ENCODE measurements around the gene UNC93A.

The UNC93A gene

GRCh38 chr6:167293088-167293589 lies 2.0 kb downstream of the UNC93A start:
- no peak for DNase-seq

GRCh38 chr6:167293590-167294091 lies 2.5 kb downstream of the UNC93A start:
- DNase-seq, result no peak

DNA sequence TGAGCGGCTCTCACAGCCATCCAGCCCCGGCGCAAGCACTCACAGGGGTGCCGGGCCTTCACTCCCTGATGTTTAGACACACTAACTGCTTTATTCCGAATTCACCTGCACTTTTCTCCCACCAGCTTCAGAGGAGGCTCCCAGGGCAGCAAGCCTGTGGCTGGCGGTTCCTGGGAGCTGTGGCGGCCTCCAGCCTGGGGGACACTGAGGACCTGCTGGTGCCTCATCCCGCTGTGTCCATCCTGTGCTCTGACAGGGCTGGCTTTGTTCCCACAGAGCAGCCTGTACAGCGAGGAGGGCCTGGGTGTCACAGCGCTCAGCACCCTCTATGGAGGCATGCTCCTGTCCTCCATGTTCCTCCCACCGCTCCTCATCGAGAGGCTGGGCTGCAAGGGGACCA lies 3.1 kb downstream of the UNC93A start:
- DNase-seq, result no peak

- DNase-seq, result no peak
Observed at GRCh38 chr6:167294651-167295494, 3.8 kb downstream of the UNC93A start.

- DNase-seq, result no peak
Observed at GRCh38 chr6:167295495-167296292, 4.6 kb downstream of the UNC93A start.

DNA sequence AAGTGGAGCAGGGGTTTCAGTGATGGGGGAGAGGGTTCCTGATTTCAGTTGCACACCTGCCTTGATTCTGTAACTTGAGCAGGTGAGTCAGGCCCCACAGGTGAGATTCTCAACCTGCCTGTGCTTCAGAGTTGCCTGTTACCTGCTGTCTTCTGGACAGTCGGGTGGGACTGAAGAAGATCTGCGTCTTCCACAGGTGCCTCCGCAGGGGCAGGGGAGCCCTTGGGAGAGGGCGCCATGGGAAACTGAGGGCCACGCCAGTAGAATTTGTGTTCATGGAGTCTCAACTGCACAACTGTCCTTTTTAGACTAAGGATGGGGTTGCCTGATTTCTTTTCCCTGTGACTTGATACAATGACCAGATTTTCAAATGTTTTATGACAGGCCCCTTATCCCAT lies 5.2 kb downstream of the UNC93A start:
- no peak for DNase-seq

DNA sequence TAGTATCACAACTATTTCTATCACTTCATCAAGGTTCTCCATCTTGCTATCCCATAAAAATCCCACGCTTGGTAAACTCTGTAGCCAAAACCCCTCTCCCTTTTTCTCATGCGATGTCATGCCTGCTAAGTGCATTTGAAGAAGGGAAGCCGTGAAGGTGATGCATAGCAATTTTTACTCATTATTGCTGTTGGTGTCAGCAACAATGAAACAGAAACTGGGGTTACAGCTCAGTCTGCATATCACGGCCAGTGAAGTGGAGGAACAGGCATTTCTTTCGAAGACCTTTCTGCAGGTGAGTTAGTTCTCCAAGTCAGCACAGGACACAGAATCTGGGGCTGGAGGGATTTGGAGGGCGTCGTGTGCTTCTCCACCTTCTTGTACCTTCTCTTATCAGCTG lies 5.8 kb downstream of the UNC93A start:
- no peak for DNase-seq

DNA sequence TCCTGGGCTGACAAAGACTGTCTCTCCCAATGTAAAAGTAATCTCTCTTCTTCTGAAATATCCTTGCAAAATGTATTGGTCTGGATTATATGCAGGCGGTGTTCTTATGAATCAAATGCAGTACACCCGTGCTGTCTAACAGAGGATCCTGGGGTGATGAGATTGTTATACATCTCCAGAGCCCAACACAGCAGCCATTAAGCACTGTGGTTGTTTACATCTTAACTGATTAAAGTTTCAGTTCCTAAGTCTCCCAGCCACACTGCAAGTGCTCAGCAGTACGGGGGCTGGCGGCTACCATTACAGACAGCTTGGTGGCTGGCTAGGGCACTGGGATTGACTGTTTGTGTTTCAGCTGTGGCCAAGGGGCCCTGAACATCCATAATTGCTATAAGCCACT lies 7.0 kb downstream of the UNC93A start:
- no peak for DNase-seq

DNA sequence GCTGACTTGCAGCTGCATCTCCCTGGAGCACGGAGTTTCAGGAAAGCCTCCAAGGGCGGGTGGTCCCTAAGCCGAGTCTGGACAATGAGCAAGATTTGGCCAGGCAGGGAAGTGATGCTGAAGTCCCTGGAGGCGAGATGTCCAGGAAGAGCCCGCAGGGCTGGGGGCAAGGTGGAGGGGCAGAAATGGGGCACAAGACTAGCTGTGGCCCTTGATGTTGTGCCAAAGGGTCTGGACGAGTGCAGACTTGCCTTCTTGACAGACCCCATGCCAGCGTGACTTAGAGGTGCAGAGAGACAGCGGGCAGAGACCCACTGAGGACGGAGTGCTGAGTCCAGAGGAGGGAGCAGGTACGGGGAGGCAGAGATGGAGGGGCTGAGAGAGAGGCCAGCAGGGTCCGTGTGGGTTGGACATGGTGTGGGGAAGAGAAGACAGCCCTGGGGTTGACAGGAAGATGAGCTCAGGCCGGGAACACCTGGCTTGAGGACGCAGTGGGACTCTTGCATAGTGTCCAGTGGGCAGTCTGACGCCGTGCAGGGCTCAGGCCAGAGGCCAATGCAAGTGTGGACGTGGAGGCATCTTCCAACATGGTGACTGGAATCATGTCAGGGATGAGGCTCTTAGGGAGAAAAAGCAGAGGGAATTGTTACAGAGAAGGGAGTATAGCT lies 8.7 kb downstream of the UNC93A start:
- no peak for DNase-seq

DNA sequence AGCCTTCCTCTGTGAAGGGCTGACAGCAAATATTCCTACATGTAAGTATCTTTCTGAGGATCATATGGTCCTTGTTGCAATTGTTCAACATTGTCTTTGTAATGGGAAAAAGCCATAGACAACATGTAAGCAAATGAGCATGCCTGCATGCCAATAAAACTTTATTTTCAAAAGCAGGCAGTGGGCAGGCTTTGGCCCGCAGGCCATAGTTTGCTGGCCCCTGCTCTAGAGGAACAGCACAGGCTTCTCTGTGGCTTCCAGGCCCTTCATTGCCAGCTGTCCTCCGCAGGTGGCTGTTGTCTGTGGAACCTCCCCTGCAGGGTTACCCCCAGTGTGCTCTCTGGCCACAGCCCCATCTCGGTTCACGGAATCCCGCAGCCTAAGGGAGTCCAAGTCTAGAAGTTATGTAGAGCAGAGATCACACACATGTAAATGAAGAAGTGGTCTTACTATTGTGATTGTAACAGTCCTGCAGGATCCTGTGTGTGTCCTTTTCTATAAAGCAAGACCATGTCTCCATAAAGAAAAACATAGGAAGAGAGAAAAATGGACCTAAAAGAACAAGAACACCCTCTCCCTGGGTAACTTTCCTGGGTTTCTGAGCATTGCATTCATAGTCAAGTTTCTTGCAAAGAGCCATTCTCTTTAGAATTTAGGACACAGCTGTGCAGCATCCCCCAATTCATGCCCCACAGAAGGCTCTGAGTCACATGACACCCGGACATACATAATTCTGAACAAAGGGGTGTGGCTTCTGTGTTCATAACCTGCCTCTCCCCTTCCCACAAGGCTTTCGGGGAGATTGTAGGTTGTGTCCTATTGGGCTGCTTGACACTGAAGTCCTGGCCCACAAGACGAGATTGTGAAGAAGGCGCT lies 10.0 kb downstream of the UNC93A start:
- DNase-seq, result no peak

GRCh38 chr6:167302074-167302473 lies 11.0 kb downstream of the UNC93A start:
- DNase-seq, result no peak

- DNase-seq, result no peak
Observed at GRCh38 chr6:167302796-167303195, 11.7 kb downstream of the UNC93A start.

DNA sequence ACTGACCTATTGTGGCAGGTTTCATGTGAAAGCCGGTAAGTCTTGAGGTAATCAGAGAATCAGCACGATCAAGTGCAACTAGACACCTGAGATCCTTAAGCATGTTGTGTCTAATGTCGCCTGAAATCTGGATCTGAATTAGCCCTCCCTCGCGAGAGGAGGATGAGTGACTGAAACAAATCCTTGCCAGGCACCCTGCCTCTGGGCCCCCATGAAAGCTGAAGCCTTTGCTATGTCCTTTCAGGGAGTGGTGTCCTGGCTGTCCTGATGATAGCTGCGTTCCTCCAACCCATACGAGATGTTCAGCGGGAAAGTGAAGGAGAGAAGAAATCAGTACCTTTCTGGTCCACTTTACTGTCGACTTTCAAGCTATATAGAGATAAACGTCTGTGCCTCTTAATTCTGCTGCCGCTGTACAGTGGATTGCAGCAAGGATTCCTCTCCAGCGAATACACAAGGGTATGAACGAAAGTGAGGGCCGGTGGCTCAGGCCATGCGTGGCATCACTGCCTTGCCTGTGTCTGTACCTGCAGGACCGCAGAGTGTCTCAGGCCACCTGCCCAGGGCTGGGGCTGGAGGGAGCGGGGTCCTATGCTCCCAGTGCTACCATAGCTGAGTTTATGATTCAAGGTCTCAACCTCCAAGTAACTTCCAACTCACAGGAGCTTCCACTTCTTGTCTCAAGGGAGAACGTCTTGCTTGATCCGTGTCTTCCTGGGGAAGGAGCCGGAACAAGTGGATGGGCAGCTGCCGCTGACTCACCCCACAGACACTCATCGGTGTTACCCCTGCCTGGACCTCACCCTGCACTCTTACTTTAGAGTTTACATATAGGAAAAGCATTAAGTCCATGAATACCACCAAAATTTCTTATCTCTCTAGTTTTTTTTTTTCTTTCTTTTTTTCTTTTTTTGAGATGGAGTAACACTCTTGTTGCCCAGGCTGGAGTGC lies 12.8 kb downstream of the UNC93A start:
- DNase-seq, result no peak

GRCh38 chr6:167304912-167305311 lies 13.8 kb downstream of the UNC93A start:
- no peak for DNase-seq

DNA sequence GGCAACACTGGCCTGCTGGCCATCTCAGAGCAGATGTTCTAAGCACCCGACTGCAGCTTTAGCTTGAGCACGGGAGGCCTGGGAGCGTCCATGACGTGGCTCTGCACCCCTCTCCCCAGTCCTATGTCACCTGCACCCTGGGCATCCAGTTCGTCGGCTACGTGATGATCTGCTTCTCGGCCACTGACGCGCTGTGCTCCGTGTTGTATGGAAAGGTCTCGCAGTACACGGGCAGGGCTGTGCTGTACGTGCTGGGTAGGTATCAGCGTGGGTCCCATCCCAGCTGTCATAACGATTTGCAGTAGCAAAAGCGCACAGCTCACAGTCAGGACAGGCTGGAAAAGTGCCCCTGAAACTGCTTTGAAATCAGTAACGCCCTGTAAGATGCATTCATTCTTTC lies 14.7 kb downstream of the UNC93A start:
- DNase-seq, result no peak

GRCh38 chr6:167306401-167306998 lies 15.4 kb downstream of the UNC93A start:
- DNase-seq, result no peak

- no peak for DNase-seq
Observed at GRCh38 chr6:167307342-167307955, 16.3 kb downstream of the UNC93A start.

DNA sequence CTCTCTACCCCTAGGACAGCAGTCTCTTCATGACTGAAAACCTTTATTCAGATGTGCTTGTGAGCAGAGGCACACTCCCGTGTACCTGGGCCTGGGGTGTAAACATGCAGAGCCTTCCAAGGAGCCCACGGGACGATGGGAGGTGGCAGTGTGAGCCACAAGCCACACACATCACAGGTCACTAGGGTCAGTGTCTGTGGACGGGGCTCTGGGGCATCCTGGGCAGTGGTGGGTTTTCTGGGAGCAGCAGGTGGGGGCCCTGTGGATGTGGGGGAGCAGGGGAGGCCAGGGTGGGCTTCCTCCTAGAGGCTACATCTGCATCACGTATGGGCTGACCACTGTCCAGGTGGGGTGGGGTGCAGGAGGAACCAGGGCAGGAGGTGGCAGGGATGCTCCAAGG lies 17.1 kb downstream of the UNC93A start:
- no peak for DNase-seq

Measured in amygdala (tissue), 56 donors.